HCT116 (cell line): Measurements from ENCODE around the gene PRSS53. TPM values are rescaled to one million over a fixed set of nuclear protein-coding genes. Genes with fewer than 3 reads are reported as not detected.

ENCODE experiments used
- ATAC-seq: fragments of 200-7000 bp; cut with Tn5 transposase; 2 replicates; pipeline ENCODE4 v1.9.1; 2020; ENCODE audit warnings: mild to moderate bottlenecking, moderate library complexity
- BruUV-seq: library from RNA; stranded (reverse); fragments of 400-500 nt; replicated peaks from 2 replicates; lab custom pipeline; 2021; lab: Mats Ljungman, UMichigan
- CTCF ChIA-PET: fragments of 300-600 bp; sonication (Branson Sonifier 250); formaldehyde crosslinking; loops from one replicate; lab custom pipeline; 2021; ENCODE audit warnings: antibody characterized with exemption; lab: Charles Lee
- POLR2A ChIA-PET: fragments of 300-600, 350-600 bp; sonication (Branson Sonifier 250); formaldehyde crosslinking; loops from one replicate; lab custom pipeline; 2021; ENCODE audit warnings: antibody characterized with exemption; lab: Charles Lee
- RAD21 ChIA-PET, 2 experiments: fragments of 300-600 bp; sonication (Branson Sonifier 250); formaldehyde crosslinking; loops; one replicate each; lab custom pipeline; 2023; ENCODE audit warnings: low total read pairs in 2 of 2; ENCODE audit not compliant: uncharacterized antibody in 2 of 2, unreplicated experiment in 2 of 2, low non-redundant PET in 1 of 2; lab: Charles Lee
- DNase-seq: peaks from one replicate; pipeline ENCODE4 v3.0.0-alpha.2; 2010; ENCODE audit warnings: low read depth, low spot score
- H2AFZ ChIP-seq: fragments of 200-600 bp; shearing (Covaris generic), sonication (generic); 2 replicates; pipeline ENCODE4 v1.6.1; 2017; ENCODE audit warnings: low read depth, mixed run types, mixed read lengths, antibody characterized with exemption, low read length; ENCODE audit not compliant: poor library complexity, severe bottlenecking
- H3K27ac ChIP-seq: 2 replicates; pipeline ENCODE4 v1.5.1; 2012; ENCODE audit warnings: low read depth, low read length
- H3K27me3 ChIP-seq: fragments of 200-600 bp; sonication (generic); 2 replicates; pipeline ENCODE4 v1.6.1; 2016; ENCODE audit warnings: mixed run types, low read length, mixed read lengths; ENCODE audit not compliant: insufficient read depth
- H3K36me3 ChIP-seq, 2 experiments: fragments of 200-500 bp in 1 of 2; fragments of 200-600 bp in 1 of 2; sonication (Bioruptor generic) in 1 of 2; sonication (generic) in 1 of 2; 2 replicates each; pipeline versions ENCODE4 v1.5.1 to v1.6.1; 2014 to 2016; ENCODE audit warnings: low read length in 2 of 2, inconsistent platforms in 1 of 2, mixed read lengths in 1 of 2, mixed run types in 1 of 2; ENCODE audit not compliant: insufficient read depth in 2 of 2, control insufficient read depth in 1 of 2
- H3K4me1 ChIP-seq, 2 experiments: fragments of 200-600 bp in 1 of 2; sonication (generic) in 1 of 2; 2 replicates each; pipeline versions ENCODE4 v1.5.1 to v1.6.1; 2012 to 2017; ENCODE audit warnings: low read length in 2 of 2, inconsistent platforms in 1 of 2, mild to moderate bottlenecking in 1 of 2, mixed read lengths in 1 of 2, mixed run types in 1 of 2, moderate library complexity in 1 of 2; ENCODE audit not compliant: insufficient read depth in 2 of 2, control insufficient read depth in 1 of 2
- H3K4me2 ChIP-seq: fragments of 200-600 bp; sonication (generic); 2 replicates; pipeline ENCODE4 v1.6.1; 2017; ENCODE audit warnings: mixed run types, low read length, mixed read lengths
- H3K4me3 ChIP-seq, 2 experiments: fragments of 200-600 bp in 1 of 2; sonication (generic) in 1 of 2; replicated peaks in 1 of 2; 2 replicates each; pipeline ENCODE4 v1.5.1; 2011 to 2016; ENCODE audit warnings: low read length in 2 of 2, control low read depth in 1 of 2, low read depth in 1 of 2, mild to moderate bottlenecking in 1 of 2, mixed read lengths in 1 of 2, mixed run types in 1 of 2
- H3K79me2 ChIP-seq: fragments of 200-600 bp; sonication (generic); 2 replicates; pipeline ENCODE4 v1.6.1; 2017; ENCODE audit warnings: mild to moderate bottlenecking, mixed run types, low read length, moderate library complexity, mixed read lengths; ENCODE audit not compliant: insufficient read depth
- H3K9ac ChIP-seq: fragments of 200-600 bp; sonication (generic); 2 replicates; pipeline ENCODE4 v1.6.1; 2016; ENCODE audit warnings: low read length, mixed read lengths
- H3K9me2 ChIP-seq: fragments of 200-600 bp; sonication (generic), shearing (Covaris generic); 2 replicates; pipeline ENCODE4 v1.6.1; 2017; ENCODE audit warnings: mixed run types, mild to moderate bottlenecking, moderate library complexity; ENCODE audit not compliant: insufficient read depth
- H3K9me3 ChIP-seq, 2 experiments: fragments of 200-500 bp in 1 of 2; fragments of 200-600 bp in 1 of 2; sonication (Bioruptor generic) in 1 of 2; sonication (generic) in 1 of 2; 2 replicates each; pipeline ENCODE4 v1.6.1; 2014 to 2017; ENCODE audit warnings: low read length in 2 of 2, mixed read lengths in 2 of 2, inconsistent platforms in 1 of 2, low read depth in 1 of 2, mild to moderate bottlenecking in 1 of 2, mixed run types in 1 of 2, moderate library complexity in 1 of 2; ENCODE audit not compliant: control insufficient read depth in 1 of 2, insufficient read depth in 1 of 2
- H4K20me1 ChIP-seq: fragments of 200-600 bp; sonication (generic), shearing (Covaris generic); 2 replicates; pipeline ENCODE4 v1.6.1; 2017; ENCODE audit warnings: mixed run types, mild to moderate bottlenecking, moderate library complexity; ENCODE audit not compliant: insufficient read depth
- CEBPB ChIP-seq: IDR thresholded peaks from 2 replicates; pipeline ENCODE4 v1.6.1; 2012; ENCODE audit warnings: low read depth
- CTCF ChIP-seq, 3 experiments: fragments of 200-600 bp in 1 of 3; sonication (generic) in 1 of 3; IDR thresholded peaks in 2 of 3; conservative IDR thresholded peaks in 1 of 3; 2 replicates each; pipeline ENCODE4 v1.5.1; 2012 to 2017; ENCODE audit warnings: low read depth in 2 of 3, low read length in 2 of 3, antibody characterized with exemption in 1 of 3, borderline replicate concordance in 1 of 3, control low read depth in 1 of 3, mild to moderate bottlenecking in 1 of 3, mixed read lengths in 1 of 3, mixed run types in 1 of 3, moderate library complexity in 1 of 3; ENCODE audit not compliant: insufficient read depth in 1 of 3
- ELF1 ChIP-seq: IDR thresholded peaks from 2 replicates; pipeline ENCODE4 v1.6.1; 2012; ENCODE audit warnings: low read depth, borderline replicate concordance
- EZH2 ChIP-seq: fragments of 200-600 bp; sonication (generic); IDR thresholded peaks from 2 replicates; pipeline ENCODE4 v1.6.1; 2017; ENCODE audit warnings: antibody characterized with exemption, mixed run types
- MAX ChIP-seq: IDR thresholded peaks from 2 replicates; pipeline ENCODE4 v1.6.1; 2012
- POLR2AphosphoS5 ChIP-seq: IDR thresholded peaks from 2 replicates; pipeline ENCODE4 v1.6.1; 2011; ENCODE audit warnings: mild to moderate bottlenecking, low read depth, low read length, moderate library complexity
- RAD21 ChIP-seq: IDR thresholded peaks from 2 replicates; pipeline ENCODE4 v1.6.1; 2012; ENCODE audit warnings: low read depth, mild to moderate bottlenecking
- SIN3A ChIP-seq: IDR thresholded peaks from 2 replicates; pipeline ENCODE4 v1.6.1; 2012; ENCODE audit warnings: low read depth
- SRF ChIP-seq: IDR thresholded peaks from 2 replicates; pipeline ENCODE4 v1.6.1; 2012; ENCODE audit warnings: low read depth
- YY1 ChIP-seq: IDR thresholded peaks from 2 replicates; pipeline ENCODE4 v1.6.1; 2011; ENCODE audit warnings: low read length, low read depth, moderate library complexity, mild to moderate bottlenecking; ENCODE audit not compliant: insufficient replicate concordance; ENCODE audit errors: extremely low read depth
- ZBTB33 ChIP-seq: IDR thresholded peaks from 2 replicates; pipeline ENCODE4 v1.6.1; 2011; ENCODE audit warnings: mild to moderate bottlenecking, low read length, moderate library complexity; ENCODE audit not compliant: insufficient replicate concordance; ENCODE audit errors: extremely low read depth
- intact Hi-C: fragments of 100-400 bp; cut with micrococcal nuclease; formaldehyde crosslinking; loops from 2 replicates; pipeline ENCODE4 v1.10.0; 2022
- total RNA-seq: library from RNA; stranded (reverse); gene quantifications from one replicate; pipeline ENCODE4 v1.2.1, GENCODE V29; 2021; ENCODE audit not compliant: unreplicated experiment

PRSS53 gene
- total RNA-seq, 1 experiment from 2014 or later = 11.6 TPM

DNA sequence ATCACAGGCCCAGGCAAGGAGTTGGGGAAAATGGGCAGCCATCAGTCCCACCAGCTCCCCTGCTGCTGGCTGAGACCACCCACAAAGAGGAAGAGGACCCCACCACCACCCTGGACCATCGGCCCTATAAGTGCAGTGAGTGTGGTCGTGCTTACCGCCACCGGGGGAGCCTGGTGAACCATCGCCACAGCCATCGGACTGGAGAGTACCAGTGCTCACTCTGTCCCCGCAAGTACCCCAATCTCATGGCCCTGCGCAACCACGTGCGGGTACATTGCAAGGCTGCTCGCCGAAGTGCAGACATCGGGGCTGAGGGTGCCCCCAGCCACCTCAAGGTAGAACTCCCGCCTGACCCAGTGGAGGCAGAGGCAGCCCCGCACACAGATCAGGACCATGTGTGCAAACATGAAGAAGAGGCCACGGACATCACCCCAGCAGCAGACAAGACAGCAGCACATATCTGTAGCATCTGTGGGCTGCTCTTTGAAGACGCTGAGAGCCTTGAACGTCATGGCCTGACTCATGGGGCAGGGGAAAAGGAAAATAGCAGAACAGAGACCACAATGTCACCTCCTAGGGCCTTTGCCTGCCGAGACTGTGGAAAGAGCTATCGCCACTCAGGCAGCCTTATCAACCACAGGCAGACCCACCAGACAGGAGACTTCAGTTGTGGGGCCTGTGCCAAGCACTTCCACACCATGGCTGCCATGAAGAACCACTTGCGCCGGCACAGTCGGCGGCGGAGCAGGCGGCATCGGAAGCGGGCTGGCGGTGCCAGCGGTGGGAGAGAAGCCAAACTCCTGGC, 10.9 kb downstream of the PRSS53 start:
- H3K4me3 ChIP-seq = no peak overlapping the region
- no TSS peak for BruUV-seq
- H3K9me3 ChIP-seq = no peaks in the 10 kb centered on the region
- ATAC-seq = no peak
- no peak overlapping the region for H3K27ac ChIP-seq
- H3K36me3 ChIP-seq = peaks cover 14 to 42% of the 10 kb centered on the region in 2 experiments
- no peaks in the 10 kb centered on the region for H3K9me2 ChIP-seq
- no peak overlapping the region for H2AFZ ChIP-seq
- H3K4me1 ChIP-seq = peaks cover 3 to 18% of the 10 kb centered on the region in 2 experiments; a peak in 2 of 4 replicates
- no peaks in the 10 kb centered on the region for H4K20me1 ChIP-seq
- peaks cover 41% of the 10 kb centered on the region for H3K79me2 ChIP-seq
- no peak overlapping the region for H3K9ac ChIP-seq
- intact Hi-C loops = loop anchor here (10.0 kb wide), 1 partner anchor 377 kb away; the partner anchor contains the start of gene ARMC5
- no peak for TF ChIP-seq RAD21
- no peak for TF ChIP-seq YY1
- TF ChIP-seq CTCF (IDR thresholded peaks at IDR 0.05 in 2 of 3, conservative IDR thresholded peaks at IDR 0.05 in 1 of 3; ENCODE audit: borderline replicate concordance in 1 of 3, insufficient read depth in 1 of 3, low read depth in 2 of 3, low read length in 2 of 3) = peak in 1 of 3 experiments; percentile 26; a peak in 2 of 6 replicates
- TF ChIP-seq CEBPB = no peak
- ChIA-PET CTCF (no interaction called here), RAD21 (no interaction called here), POLR2A (no interaction called here)
- H3K27me3 ChIP-seq = no peaks in the 10 kb centered on the region
- no peak for DNase-seq
- H3K4me2 ChIP-seq = no peak overlapping the region

DNA sequence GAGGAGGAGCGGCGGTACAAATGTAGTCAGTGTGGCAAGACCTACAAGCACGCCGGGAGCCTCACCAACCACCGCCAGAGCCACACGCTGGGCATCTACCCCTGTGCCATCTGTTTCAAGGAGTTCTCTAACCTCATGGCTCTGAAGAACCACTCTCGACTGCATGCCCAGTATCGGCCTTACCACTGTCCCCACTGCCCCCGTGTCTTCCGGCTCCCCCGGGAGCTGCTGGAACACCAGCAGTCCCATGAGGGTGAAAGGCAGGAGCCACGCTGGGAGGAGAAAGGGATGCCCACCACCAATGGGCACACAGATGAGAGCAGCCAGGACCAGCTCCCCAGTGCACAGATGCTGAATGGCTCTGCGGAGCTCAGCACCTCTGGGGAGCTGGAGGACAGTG, 11.7 kb downstream of the PRSS53 start:
- no peaks in the 10 kb centered on the region for H3K9me3 ChIP-seq
- RAD21 ChIA-PET = no interaction called here
- no peaks in the 10 kb centered on the region for H3K27me3 ChIP-seq
- H3K4me2 ChIP-seq = no peak overlapping the region
- intact Hi-C loops = loop anchor here (10.0 kb wide), 1 partner anchor 378 kb away; the partner anchor contains the start of gene ARMC5
- H4K20me1 ChIP-seq = no peaks in the 10 kb centered on the region
- H2AFZ ChIP-seq = no peak overlapping the region
- H3K4me1 ChIP-seq = peaks cover 3 to 14% of the 10 kb centered on the region in 2 experiments; a peak in 3 of 4 replicates
- no peak overlapping the region for H3K4me3 ChIP-seq
- POLR2A ChIA-PET = no interaction called here
- H3K9ac ChIP-seq = no peak overlapping the region
- CTCF ChIA-PET = no interaction called here
- H3K27ac ChIP-seq = no peak overlapping the region
- H3K36me3 ChIP-seq = peaks cover 14 to 42% of the 10 kb centered on the region in 2 experiments
- peaks cover 49% of the 10 kb centered on the region for H3K79me2 ChIP-seq
- ATAC-seq (no peak), DNase-seq (no peak)
- no TSS peak for BruUV-seq
- H3K9me2 ChIP-seq = no peaks in the 10 kb centered on the region
- TF ChIP-seq MAX = no peak
- TF ChIP-seq RAD21 = no peak
- no peak for TF ChIP-seq SIN3A
- no peak for TF ChIP-seq ELF1
- TF ChIP-seq POLR2AphosphoS5 = no peak
- TF ChIP-seq ZBTB33 = no peak
- TF ChIP-seq SRF = no peak
- no peak for TF ChIP-seq EZH2
